Transverse colon (tissue), 4 donors: ENCODE measurements around the gene PDLIM7. TPM values are rescaled to one million over a fixed set of nuclear protein-coding genes. Genes with fewer than 3 reads are reported as not detected.

ENCODE experiments used
- DNase-seq: peaks from one replicate; pipeline ENCODE4 v3.0.0-alpha.2; 2019
- H3K27ac ChIP-seq, 4 donors: fragments of 200-600 bp; sonication (generic); 2 replicates each; pipeline ENCODE4 v1.5.1; 2016 to 2018; ENCODE audit warnings: inconsistent platforms in 4 of 4
- H3K27me3 ChIP-seq: fragments of 200-600 bp; sonication (generic); 2 replicates; pipeline ENCODE4 v1.5.1; 2017; ENCODE audit warnings: inconsistent platforms
- H3K36me3 ChIP-seq, 4 donors: fragments of 200-600 bp; sonication (generic); 2 replicates each; pipeline ENCODE4 v1.5.1; 2017 to 2019; ENCODE audit warnings: inconsistent platforms in 4 of 4
- H3K4me1 ChIP-seq, 4 donors: fragments of 200-600 bp; sonication (generic); 2 replicates each; pipeline ENCODE4 v1.5.1; 2017 to 2020; ENCODE audit warnings: inconsistent platforms in 4 of 4
- H3K4me3 ChIP-seq, 4 donors: fragments of 200-600 bp; sonication (generic); 1 replicate in 1 of 4; 2 replicates in 3 of 4; pipeline versions ENCODE4 v1.5.1 to v1.6.1; 2017 to 2019; ENCODE audit warnings: inconsistent platforms in 4 of 4
- H3K9me3 ChIP-seq, 2 donors: fragments of 200-600 bp; sonication (generic); 2 replicates each; pipeline ENCODE4 v1.5.1; 2017 to 2019; ENCODE audit warnings: inconsistent platforms in 2 of 2
- CTCF ChIP-seq, 5 experiments: fragments of 200-600 bp in 3 of 5; fragments of 450-650 bp in 2 of 5; sonication (generic) in 3 of 5; IDR thresholded peaks; 1 replicate in 2 of 5; 2 replicates in 3 of 5; pipeline ENCODE4 v1.5.1; 2016 to 2017; ENCODE audit warnings: antibody characterized with exemption in 5 of 5, inconsistent platforms in 3 of 5, mild to moderate bottlenecking in 2 of 5, moderate library complexity in 1 of 5
- EP300 ChIP-seq: sonication (generic); formaldehyde crosslinking; IDR thresholded peaks from one replicate; pipeline ENCODE4 v1.6.1; 2017; ENCODE audit warnings: antibody characterized with exemption, low read depth
- POLR2A ChIP-seq: fragments of 450-650 bp; IDR thresholded peaks from one replicate; pipeline ENCODE4 v1.6.1; 2016; ENCODE audit warnings: antibody characterized with exemption, mild to moderate bottlenecking, moderate library complexity
- POLR2AphosphoS5 ChIP-seq, 3 donors: sonication (generic); formaldehyde crosslinking; IDR thresholded peaks; one replicate each; pipeline ENCODE4 v1.6.1; 2016; ENCODE audit warnings: antibody characterized with exemption in 3 of 3
- WGBS, 2 donors: methylation state at CpG; one replicate each; pipeline ENCODE4 v1.1.5; 2018; ENCODE audit warnings: low coverage in 1 of 2; 5-methylcytosine and 5-hydroxymethylcytosine counted together
- in situ Hi-C, 4 donors: fragments of 200-750 bp; cut with MboI; loops; one replicate each; pipeline versions ENCODE4 v1.15.0 to v1.15.1; 2017; ENCODE audit warnings: low sequenced_read_pairs in 3 of 4, low pct_ligation_motif_present in 1 of 4, low pct_unique_long_range_greater_than_20kb in 1 of 4
- intact Hi-C: fragments of 100-400 bp; cut with DNase I; formaldehyde crosslinking; loops from one replicate; pipeline ENCODE4 v1.15.1; 2023; ENCODE audit warnings: low total_unique reads
- total RNA-seq, 4 donors: library from RNA; depleted of rRNA; stranded (reverse); fragments of >200 nt; gene quantifications; one replicate each; pipeline ENCODE4 v1.1.0, GENCODE V29; 2016

Gene PDLIM7
- total RNA-seq, 4 donors from 2014 or later = 52.6 to 256 (median 78.6) TPM

DNA sequence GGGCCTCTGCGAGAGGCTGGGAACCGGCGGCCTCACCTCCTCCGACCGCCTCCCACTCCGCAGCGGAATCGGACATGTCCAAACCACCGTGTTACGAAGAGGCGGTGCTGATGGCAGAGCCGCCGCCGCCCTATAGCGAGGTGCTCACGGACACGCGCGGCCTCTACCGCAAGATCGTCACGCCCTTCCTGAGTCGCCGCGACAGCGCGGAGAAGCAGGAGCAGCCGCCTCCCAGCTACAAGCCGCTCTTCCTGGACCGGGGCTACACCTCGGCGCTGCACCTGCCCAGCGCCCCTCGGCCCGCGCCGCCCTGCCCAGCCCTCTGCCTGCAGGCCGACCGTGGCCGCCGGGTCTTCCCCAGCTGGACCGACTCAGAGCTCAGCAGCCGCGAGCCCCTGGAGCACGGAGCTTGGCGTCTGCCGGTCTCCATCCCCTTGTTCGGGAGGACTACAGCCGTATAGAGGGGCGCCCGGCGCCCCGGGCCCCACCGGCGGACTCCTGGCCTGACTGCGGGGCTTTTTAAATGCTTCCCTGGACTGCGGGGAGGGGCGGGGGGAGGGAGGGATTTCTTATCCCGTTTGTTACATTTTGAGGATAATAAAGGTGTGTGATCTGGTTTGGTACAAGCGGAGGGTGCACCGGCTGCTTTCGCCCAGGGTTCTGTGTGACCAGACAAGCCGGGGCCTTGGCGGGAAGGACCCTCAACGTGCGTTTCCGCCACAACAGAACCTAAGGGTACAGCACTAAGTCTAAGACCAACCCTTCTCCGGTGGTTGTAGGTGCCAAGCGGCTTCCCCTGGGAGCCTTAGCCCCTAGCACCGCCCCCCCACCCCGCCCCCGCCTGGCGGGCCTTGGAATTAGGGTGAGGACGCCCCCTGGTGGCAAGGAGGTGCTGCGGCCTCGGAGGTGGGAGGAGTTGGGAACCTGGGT is 41.5 kb downstream of the PDLIM7 start:
- no peaks in the 10 kb centered on the region for H3K27me3 ChIP-seq
- no peaks in the 10 kb centered on the region for H3K36me3 ChIP-seq
- H3K4me1 ChIP-seq = peaks cover 10 to 27% (median 24%) of the 10 kb centered on the region in 4 donors
- intact Hi-C loops (loop anchor here (2.0 to 10.0 kb wide), 3 partner anchors 41 to 141 kb away; partner anchors contain the start of genes MXD3 and PDLIM7), in situ Hi-C loops (loop anchor here in 2 of 4 donors (5.0 to 25.0 kb wide), 2 partner anchors 64 to 144 kb away; partner anchors contain the start of genes MXD3 (in 1 of the 2), PRELID1 (in 1 of the 2) and RAB24 (in 1 of the 2))
- 0% methylated on average over 58 of the region's 76 CpGs; no CpG with 5 or more reads in 1 of the 2 donors for WGBS, 2 donors
- H3K9me3 ChIP-seq = no peaks in the 10 kb centered on the region
- H3K27ac ChIP-seq = peak overlapping the region; percentile 76 to 92 (median 88)
- DNase-seq = peak; percentile 97
- TF ChIP-seq CTCF (IDR thresholded peaks at IDR 0.05) (peak; percentile 76 to 99 (median 97)), POLR2A (no peak), POLR2AphosphoS5 (IDR thresholded peaks at IDR 0.05) (peak; percentile 12 to 36 (median 15))
- peak overlapping the region; percentile 46 to 67 (median 64) for H3K4me3 ChIP-seq

GRCh38 chr5:177455036-177455660 is 42.3 kb downstream of the PDLIM7 start:
- in situ Hi-C loops (loop anchor here in 2 of 4 donors (5.0 to 25.0 kb wide), 2 partner anchors 63 to 143 kb away; partner anchors contain the start of genes MXD3 (in 1 of the 2), PRELID1 (in 1 of the 2) and RAB24 (in 1 of the 2)), intact Hi-C loops (loop anchor here (2.0 to 10.0 kb wide), 2 partner anchors 52 to 140 kb away; partner anchors contain the start of gene MXD3)
- Histone ChIP-seq H3K27me3 (no peaks in the 10 kb centered on the region), H3K27ac (peak overlapping the region; percentile 76 to 92 (median 88)), H3K4me3 (peak overlapping the region; percentile 46 to 67 (median 64)), H3K36me3 (no peaks in the 10 kb centered on the region), H3K9me3 (no peaks in the 10 kb centered on the region), H3K4me1 (peaks cover 10 to 27% (median 24%) of the 10 kb centered on the region in 4 donors)
- DNase-seq = peak; percentile 93
- 1% methylated on average over 66 of the region's 80 CpGs; no CpG with 5 or more reads in 1 of the 2 donors for WGBS, 2 donors
- TF ChIP-seq EP300 (no peak), POLR2AphosphoS5 (IDR thresholded peaks at IDR 0.05) (peak; percentile 25 to 66 (median 65)), CTCF (IDR thresholded peaks at IDR 0.05) (peak; percentile 66 to 89 (median 74)), POLR2A (peak; percentile 47)

GRCh38 chr5:177454397-177455035 is 42.9 kb downstream of the PDLIM7 start:
- WGBS, 2 donors = 0% methylated on average over 26 of the region's 84 CpGs; no CpG with 5 or more reads in 1 of the 2 donors
- H3K4me1 ChIP-seq = peaks cover 10 to 27% (median 24%) of the 10 kb centered on the region in 4 donors
- in situ Hi-C loops = loop anchor here in 2 of 4 donors (5.0 to 25.0 kb wide), 2 partner anchors 62 to 142 kb away; partner anchors contain the start of genes MXD3 (in 1 of the 2), PRELID1 (in 1 of the 2) and RAB24 (in 1 of the 2)

More at GRCh38 chr5:177454397-177455035, 42.9 kb downstream of the PDLIM7 start:
- peak; percentile 96 for DNase-seq
- peak overlapping the region; percentile 46 to 67 (median 64) for H3K4me3 ChIP-seq
- no peaks in the 10 kb centered on the region for H3K36me3 ChIP-seq
- intact Hi-C loops = loop anchor here (2.0 to 10.0 kb wide), 3 partner anchors 52 to 140 kb away; partner anchors contain the start of gene MXD3
- peak overlapping the region; percentile 76 to 92 (median 88) for H3K27ac ChIP-seq
- H3K9me3 ChIP-seq = no peaks in the 10 kb centered on the region
- TF ChIP-seq EP300 (peak; percentile 17), POLR2AphosphoS5 (IDR thresholded peaks at IDR 0.05) (peak in 2 of 3 donors; percentile 23 to 46), POLR2A (no peak), CTCF (IDR thresholded peaks at IDR 0.05) (peak; percentile 93 to 98 (median 95))
- H3K27me3 ChIP-seq = peaks cover 2% of the 10 kb centered on the region
